ENCODE results near the gene KRT40. TPM values are rescaled to one million over a fixed set of nuclear protein-coding genes. Genes with fewer than 3 reads are reported as not detected.

KRT40 gene
- total RNA-seq, 1 donor from 2014 or later = 0.16 TPM

- DNase-seq (ENCODE audit: low spot score in 2 of 2, unreplicated experiment in 2 of 2) = no peak
- H3K36me3 Mint-ChIP-seq = no peaks in the 10 kb centered on the region
- no peaks in the 10 kb centered on the region for H3K27me3 Mint-ChIP-seq (ENCODE audit: low read depth)
- H3K4me1 Mint-ChIP-seq = peaks cover 6% of the 10 kb centered on the region
- no peak overlapping the region for H3K4me3 Mint-ChIP-seq
- no peak overlapping the region for H3K27ac Mint-ChIP-seq
- peaks cover 28% of the 10 kb centered on the region for H3K9me3 Mint-ChIP-seq
- TF ChIP-seq, protein P1, sequence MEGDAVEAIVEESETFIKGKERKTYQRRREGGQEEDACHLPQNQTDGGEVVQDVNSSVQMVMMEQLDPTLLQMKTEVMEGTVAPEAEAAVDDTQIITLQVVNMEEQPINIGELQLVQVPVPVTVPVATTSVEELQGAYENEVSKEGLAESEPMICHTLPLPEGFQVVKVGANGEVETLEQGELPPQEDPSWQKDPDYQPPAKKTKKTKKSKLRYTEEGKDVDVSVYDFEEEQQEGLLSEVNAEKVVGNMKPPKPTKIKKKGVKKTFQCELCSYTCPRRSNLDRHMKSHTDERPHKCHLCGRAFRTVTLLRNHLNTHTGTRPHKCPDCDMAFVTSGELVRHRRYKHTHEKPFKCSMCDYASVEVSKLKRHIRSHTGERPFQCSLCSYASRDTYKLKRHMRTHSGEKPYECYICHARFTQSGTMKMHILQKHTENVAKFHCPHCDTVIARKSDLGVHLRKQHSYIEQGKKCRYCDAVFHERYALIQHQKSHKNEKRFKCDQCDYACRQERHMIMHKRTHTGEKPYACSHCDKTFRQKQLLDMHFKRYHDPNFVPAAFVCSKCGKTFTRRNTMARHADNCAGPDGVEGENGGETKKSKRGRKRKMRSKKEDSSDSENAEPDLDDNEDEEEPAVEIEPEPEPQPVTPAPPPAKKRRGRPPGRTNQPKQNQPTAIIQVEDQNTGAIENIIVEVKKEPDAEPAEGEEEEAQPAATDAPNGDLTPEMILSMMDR (IDR thresholded peaks at IDR 0.05; ENCODE audit: unreplicated experiment) = no peak
These were observed 35.3 kb upstream of the KRT40 start for GRCh38 chr17:41019415-41019814.

GRCh38 chr17:41018541-41018940 lies 34.4 kb upstream of the KRT40 start:
- no peak for DNase-seq (ENCODE audit: low spot score in 2 of 2, unreplicated experiment in 2 of 2)
- no peaks in the 10 kb centered on the region for H3K27me3 Mint-ChIP-seq (ENCODE audit: low read depth)
- no peak overlapping the region for H3K27ac Mint-ChIP-seq
- no peaks in the 10 kb centered on the region for H3K36me3 Mint-ChIP-seq
- TF ChIP-seq, protein P1 (IDR thresholded peaks at IDR 0.05; ENCODE audit: unreplicated experiment) = no peak
- H3K4me1 Mint-ChIP-seq = peaks cover 8% of the 10 kb centered on the region
- H3K4me3 Mint-ChIP-seq = no peak overlapping the region
- H3K9me3 Mint-ChIP-seq = peaks cover 28% of the 10 kb centered on the region

- no peak overlapping the region for H3K27ac Mint-ChIP-seq
- no peak overlapping the region for H3K4me3 Mint-ChIP-seq
- peaks cover 14% of the 10 kb centered on the region for H3K4me1 Mint-ChIP-seq
- H3K36me3 Mint-ChIP-seq = no peaks in the 10 kb centered on the region
- peaks cover 13% of the 10 kb centered on the region for H3K9me3 Mint-ChIP-seq
- no peaks in the 10 kb centered on the region for H3K27me3 Mint-ChIP-seq (ENCODE audit: low read depth)
- TF ChIP-seq, protein P1 (IDR thresholded peaks at IDR 0.05; ENCODE audit: unreplicated experiment) = no peak
- no peak for DNase-seq (ENCODE audit: low spot score in 2 of 2, unreplicated experiment in 2 of 2)
These were observed 32.6 kb upstream of the KRT40 start for GRCh38 chr17:41016578-41017215.

DNA sequence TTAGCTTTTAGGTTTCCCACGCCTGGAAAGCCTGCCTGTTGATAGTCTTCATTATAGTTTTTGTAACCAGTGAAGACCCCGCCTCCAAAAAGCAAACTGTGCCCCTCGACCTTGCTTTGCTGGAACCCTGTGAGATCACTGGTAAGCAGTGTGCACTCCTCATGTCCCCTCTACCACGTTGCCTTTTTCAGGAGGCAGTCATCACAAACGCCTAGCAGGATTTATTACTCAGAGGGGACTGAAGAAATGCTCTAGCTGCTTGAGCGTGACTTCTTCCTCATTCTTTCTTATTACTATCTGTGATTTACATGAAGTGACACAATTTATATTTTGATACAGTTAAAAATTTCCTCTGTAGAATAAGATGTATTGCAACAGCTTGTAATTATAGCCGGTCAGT lies 31.3 kb upstream of the KRT40 start:
- TF ChIP-seq, protein P1 (IDR thresholded peaks at IDR 0.05; ENCODE audit: unreplicated experiment) = no peak
- Mint-ChIP-seq H3K36me3 (no peaks in the 10 kb centered on the region), H3K9me3 (peaks cover 6% of the 10 kb centered on the region), H3K27ac (no peak overlapping the region), H3K4me1 (peaks cover 14% of the 10 kb centered on the region), H3K4me3 (no peak overlapping the region), H3K27me3 (ENCODE audit: low read depth) (no peaks in the 10 kb centered on the region)
- DNase-seq (ENCODE audit: low spot score in 2 of 2, unreplicated experiment in 2 of 2) = no peak

DNA sequence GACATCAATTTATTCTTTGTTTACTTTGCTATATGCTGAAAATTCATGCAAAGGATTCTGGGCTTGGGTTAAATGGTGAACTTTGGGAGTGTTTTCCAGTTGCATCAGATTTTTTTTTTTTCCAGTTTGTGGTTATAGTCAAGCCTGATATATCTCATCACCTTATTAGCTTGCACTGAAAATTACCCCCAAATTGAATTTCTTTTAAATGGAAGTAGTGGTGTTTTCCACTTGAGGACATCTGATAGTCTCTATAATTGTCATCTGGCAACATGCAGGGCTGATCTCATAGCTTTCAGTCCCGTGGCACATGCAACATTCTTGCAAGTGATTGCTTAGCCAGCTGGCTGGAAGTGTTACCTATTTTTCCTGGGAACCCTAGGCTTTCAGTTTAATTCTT lies 29.5 kb upstream of the KRT40 start:
- H3K27ac Mint-ChIP-seq = no peak overlapping the region
- TF ChIP-seq, protein P1 (IDR thresholded peaks at IDR 0.05; ENCODE audit: unreplicated experiment) = no peak
- H3K27me3 Mint-ChIP-seq (ENCODE audit: low read depth) = no peaks in the 10 kb centered on the region

More for the DNA sequence above, 29.5 kb upstream of the KRT40 start:
- no peak for DNase-seq (ENCODE audit: low spot score in 2 of 2, unreplicated experiment in 2 of 2)
- Mint-ChIP-seq H3K4me3 (no peak overlapping the region), H3K36me3 (no peaks in the 10 kb centered on the region), H3K4me1 (peaks cover 30% of the 10 kb centered on the region), H3K9me3 (peaks cover 6% of the 10 kb centered on the region)

Data from mesothelial cell of epicardium (in vitro differentiated cells).